HUES6 (cell line): Measurements from ENCODE around the gene SULT1A2.
A peak's percentile ranks its signal among the peaks of the same experiment; 100 is the strongest.
"Not testable (repeated sequence)": the region's sequence is repeated elsewhere in the genome, so short reads cannot be mapped to it uniquely, and the experiment has no call there.

ENCODE experiments used
- H3K27ac ChIP-seq: 2 replicates; pipeline ENCODE4 v1.7.0; 2013; ENCODE audit warnings: low read depth, mild to moderate bottlenecking, low read length, inconsistent platforms
- H3K27me3 ChIP-seq: 2 replicates; pipeline ENCODE4 v1.6.1; 2013; ENCODE audit warnings: low read length; ENCODE audit not compliant: control insufficient read depth, insufficient read depth
- H3K36me3 ChIP-seq: 2 replicates; pipeline ENCODE4 v1.6.1; 2013; ENCODE audit warnings: low read length; ENCODE audit not compliant: control insufficient read depth, insufficient read depth
- H3K4me1 ChIP-seq: 2 replicates; pipeline ENCODE4 v1.6.1; 2013; ENCODE audit warnings: low read length; ENCODE audit not compliant: control insufficient read depth, insufficient read depth
- H3K4me3 ChIP-seq: 2 replicates; pipeline ENCODE4 v1.5.1; 2013; ENCODE audit warnings: low read depth, low read length
- H3K9ac ChIP-seq: one replicate; pipeline ENCODE4 v1.6.1; 2013; ENCODE audit warnings: mild to moderate bottlenecking, low read length
- H3K9me3 ChIP-seq: 2 replicates; pipeline ENCODE4 v1.6.1; 2013; ENCODE audit warnings: low read depth, low read length; ENCODE audit not compliant: control insufficient read depth, insufficient read depth

SULT1A2 gene

GRCh38 chr16:28617874-28618273 lies 21.0 kb upstream of the SULT1A2 start:
- Histone ChIP-seq H3K27me3 (no peaks in the 10 kb centered on the region), H3K27ac (peak overlapping the region; percentile 19; the same call in 1 of the 2 replicates), H3K9ac (no peak overlapping the region), H3K9me3 (no peaks in the 10 kb centered on the region), H3K4me1 (peaks cover 11% of the 10 kb centered on the region), H3K36me3 (no peaks in the 10 kb centered on the region), H3K4me3 (no peak overlapping the region)

DNA sequence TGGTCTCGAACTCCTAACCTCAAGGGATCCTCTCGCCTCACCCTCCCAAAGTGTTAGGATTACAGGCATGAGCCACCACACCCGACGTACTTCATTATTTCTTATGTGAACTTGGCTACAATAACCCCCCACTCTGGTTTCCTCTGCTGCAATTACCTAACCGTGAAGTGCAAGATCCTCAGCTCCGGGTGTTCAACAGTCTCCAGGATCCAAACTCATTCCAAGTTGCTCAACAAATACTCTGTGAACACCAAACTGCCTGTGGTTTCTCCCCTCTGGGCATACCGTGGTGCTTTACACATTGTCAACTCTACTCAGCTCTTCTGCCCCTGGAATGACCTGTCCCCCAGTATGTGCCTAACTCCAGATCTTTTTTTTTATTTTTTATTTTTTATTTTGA lies 19.8 kb upstream of the SULT1A2 start:
- Histone ChIP-seq H3K9ac (no peak overlapping the region), H3K9me3 (no peaks in the 10 kb centered on the region), H3K4me3 (no peak overlapping the region), H3K36me3 (no peaks in the 10 kb centered on the region), H3K27ac (no peak overlapping the region), H3K4me1 (peaks cover 11% of the 10 kb centered on the region), H3K27me3 (no peaks in the 10 kb centered on the region)

- not testable (repeated sequence) for H3K27me3 ChIP-seq, H3K36me3 ChIP-seq, H3K27ac ChIP-seq, H3K9me3 ChIP-seq, H3K4me3 ChIP-seq, H3K9ac ChIP-seq
- peaks cover 11% of the 10 kb centered on the region for H3K4me1 ChIP-seq
Measured at GRCh38 chr16:28616224-28616577, 19.4 kb upstream of the SULT1A2 start.

DNA sequence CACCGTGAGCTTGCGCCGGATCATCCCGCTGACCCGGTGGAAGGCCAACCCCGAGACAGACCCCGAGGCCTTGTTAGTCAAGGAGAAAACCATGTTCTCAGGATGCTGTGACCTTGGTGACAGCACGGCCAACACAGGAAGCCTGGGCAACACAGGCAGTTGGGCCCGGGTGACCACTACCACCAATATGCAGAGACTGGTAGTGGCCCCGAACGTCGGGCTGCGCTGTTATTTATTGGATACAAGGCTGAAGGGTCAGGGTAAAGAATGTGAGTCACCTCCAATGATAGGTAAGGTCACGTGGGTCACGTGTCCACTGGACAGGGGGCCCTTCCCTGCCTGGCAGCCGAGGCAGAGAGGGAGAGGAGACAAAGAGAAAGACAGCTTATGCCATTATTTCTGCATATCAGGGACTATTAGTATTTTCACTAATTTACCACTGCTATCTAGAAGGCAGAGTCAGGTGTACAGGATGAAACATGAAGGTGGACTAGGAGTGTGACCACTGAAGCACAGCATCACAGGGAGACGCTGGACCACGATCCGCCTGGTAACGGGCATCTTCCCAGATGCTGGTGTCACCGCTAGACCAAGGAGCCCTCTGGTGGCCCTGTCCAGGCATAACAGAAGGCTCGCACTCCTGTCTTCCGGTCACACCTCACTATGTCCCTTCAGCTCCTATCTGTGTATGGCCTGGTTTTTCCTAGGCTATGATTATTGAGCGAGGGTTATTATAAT lies 18.8 kb upstream of the SULT1A2 start:
- H3K9ac ChIP-seq, H3K27me3 ChIP-seq, H3K36me3 ChIP-seq, H3K4me3 ChIP-seq, H3K9me3 ChIP-seq, H3K27ac ChIP-seq: not testable (repeated sequence)
- peaks cover 15% of the 10 kb centered on the region for H3K4me1 ChIP-seq

- H3K27me3 ChIP-seq, H3K36me3 ChIP-seq, H3K9ac ChIP-seq, H3K9me3 ChIP-seq, H3K4me3 ChIP-seq, H3K27ac ChIP-seq: not testable (repeated sequence)
- peaks cover 24% of the 10 kb centered on the region for H3K4me1 ChIP-seq
Measured at GRCh38 chr16:28614561-28614960, 17.7 kb upstream of the SULT1A2 start.

GRCh38 chr16:28613912-28614311 lies 17.1 kb upstream of the SULT1A2 start:
- not testable (repeated sequence) for H3K9ac ChIP-seq, H3K4me3 ChIP-seq, H3K9me3 ChIP-seq, H3K27me3 ChIP-seq, H3K36me3 ChIP-seq, H3K27ac ChIP-seq
- H3K4me1 ChIP-seq, result peaks cover 30% of the 10 kb centered on the region

- peaks cover 25% of the 10 kb centered on the region for H3K4me1 ChIP-seq
- H3K4me3 ChIP-seq, H3K36me3 ChIP-seq, H3K9me3 ChIP-seq, H3K27me3 ChIP-seq, H3K9ac ChIP-seq, H3K27ac ChIP-seq: not testable (repeated sequence)
Measured at GRCh38 chr16:28612359-28613280, 15.8 kb upstream of the SULT1A2 start.

GRCh38 chr16:28610595-28611191 lies 13.8 kb upstream of the SULT1A2 start:
- no peaks in the 10 kb centered on the region for H3K36me3 ChIP-seq
- no peak overlapping the region for H3K4me3 ChIP-seq
- H3K27me3 ChIP-seq, result no peaks in the 10 kb centered on the region
- H3K4me1 ChIP-seq, result peaks cover 19% of the 10 kb centered on the region
- H3K9ac ChIP-seq, result no peak overlapping the region
- no peak overlapping the region for H3K27ac ChIP-seq
- H3K9me3 ChIP-seq, result no peaks in the 10 kb centered on the region

- Histone ChIP-seq H3K9ac (peak within 1 kb of the TSS; percentile 3), H3K4me1 (peaks cover 19% of the 10 kb centered on the region), H3K9me3 (no peaks in the 10 kb centered on the region), H3K27ac (no peak within 1 kb of the TSS), H3K36me3 (no peaks in the 10 kb centered on the region), H3K4me3 (peak within 1 kb of the TSS; percentile 10; the same call in 1 of the 2 replicates), H3K27me3 (no peaks in the 10 kb centered on the region)
Measured at GRCh38 chr16:28609631-28610594, 13.1 kb upstream of the SULT1A2 start, which contains the start of gene SULT1A1. Gene SULT1A1, minus strand, starts transcription at chr16:28610044. Its CDS starts 1,189 bp downstream, at chr16:28608855.

DNA sequence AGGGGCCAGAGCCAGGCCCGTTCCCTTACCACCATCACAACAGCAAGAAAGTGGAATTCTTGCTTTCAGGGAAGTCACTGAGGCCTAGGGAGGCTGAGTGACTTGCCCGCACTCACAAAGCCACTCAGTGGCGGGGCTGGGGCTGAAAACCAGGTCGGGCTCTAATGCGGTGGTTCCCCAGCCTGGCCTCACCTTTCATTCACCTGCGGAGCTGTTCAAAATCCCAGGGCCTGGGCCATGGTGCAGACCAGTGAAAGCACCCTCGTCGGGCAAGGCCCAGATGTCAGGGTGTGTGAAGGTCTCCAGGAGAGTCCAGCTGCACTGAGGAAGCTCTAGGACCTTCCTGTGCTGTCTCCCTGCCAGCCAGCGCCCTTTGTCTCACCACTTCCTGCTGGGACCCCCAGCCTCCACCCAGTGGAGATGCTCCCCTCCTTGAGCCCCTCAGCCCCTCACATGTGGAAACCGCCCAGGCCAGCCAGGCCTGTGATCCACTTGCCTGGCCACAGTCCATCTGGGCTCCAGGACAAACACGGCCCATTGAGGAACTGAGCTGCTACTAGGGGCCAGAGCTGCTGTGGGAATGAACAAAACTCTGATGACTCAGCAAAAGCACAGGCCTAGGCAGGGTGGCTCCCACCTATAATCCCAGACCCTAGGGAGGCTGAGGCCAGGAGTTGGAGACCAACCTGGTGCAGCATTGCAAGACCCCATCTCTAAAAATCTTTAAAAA lies 12.2 kb upstream of the SULT1A2 start:
- not testable (repeated sequence) for H3K27me3 ChIP-seq, H3K9me3 ChIP-seq, H3K36me3 ChIP-seq, H3K27ac ChIP-seq, H3K9ac ChIP-seq, H3K4me3 ChIP-seq
- peaks cover 19% of the 10 kb centered on the region for H3K4me1 ChIP-seq
